WI38 (cell line): ENCODE results near the gene SERAC1.
"Not testable (repeated sequence)": the region's sequence is repeated elsewhere in the genome, so short reads cannot be mapped to it uniquely, and the experiment has no call there.

Experiments
- H3K4me3 ChIP-seq: 2 replicates; pipeline ENCODE4 v1.5.1; 2011; ENCODE audit warnings: low read depth, mild to moderate bottlenecking, control low read depth, low read length
- TF ChIP-seq, protein P1 (sequence below): IDR thresholded peaks from 2 replicates; pipeline ENCODE4 v1.5.1; 2012; ENCODE audit warnings: low read depth, mild to moderate bottlenecking, control low read depth, low read length

The SERAC1 gene

DNA sequence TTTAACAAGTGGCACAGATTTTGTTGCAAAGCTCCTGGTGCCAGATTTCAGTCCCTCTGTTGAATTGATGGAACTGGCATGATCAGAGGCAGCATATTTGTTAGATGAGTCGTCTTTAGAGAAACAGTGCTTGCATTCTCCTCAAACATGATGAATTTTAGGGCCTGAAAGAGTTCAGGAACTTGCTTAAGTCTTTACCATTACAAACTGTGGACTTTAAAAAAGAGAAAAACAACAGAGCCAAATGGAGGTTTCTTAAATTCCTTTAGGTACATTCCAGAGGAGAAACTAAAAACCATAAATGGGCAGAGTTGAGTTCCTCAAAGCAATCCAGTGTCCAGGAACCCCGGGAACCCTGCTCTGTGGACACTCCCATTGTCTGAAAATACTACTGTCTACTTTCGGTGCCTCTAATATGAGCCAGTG, 2.6 kb upstream of the SERAC1 start:
- TF ChIP-seq, protein P1, sequence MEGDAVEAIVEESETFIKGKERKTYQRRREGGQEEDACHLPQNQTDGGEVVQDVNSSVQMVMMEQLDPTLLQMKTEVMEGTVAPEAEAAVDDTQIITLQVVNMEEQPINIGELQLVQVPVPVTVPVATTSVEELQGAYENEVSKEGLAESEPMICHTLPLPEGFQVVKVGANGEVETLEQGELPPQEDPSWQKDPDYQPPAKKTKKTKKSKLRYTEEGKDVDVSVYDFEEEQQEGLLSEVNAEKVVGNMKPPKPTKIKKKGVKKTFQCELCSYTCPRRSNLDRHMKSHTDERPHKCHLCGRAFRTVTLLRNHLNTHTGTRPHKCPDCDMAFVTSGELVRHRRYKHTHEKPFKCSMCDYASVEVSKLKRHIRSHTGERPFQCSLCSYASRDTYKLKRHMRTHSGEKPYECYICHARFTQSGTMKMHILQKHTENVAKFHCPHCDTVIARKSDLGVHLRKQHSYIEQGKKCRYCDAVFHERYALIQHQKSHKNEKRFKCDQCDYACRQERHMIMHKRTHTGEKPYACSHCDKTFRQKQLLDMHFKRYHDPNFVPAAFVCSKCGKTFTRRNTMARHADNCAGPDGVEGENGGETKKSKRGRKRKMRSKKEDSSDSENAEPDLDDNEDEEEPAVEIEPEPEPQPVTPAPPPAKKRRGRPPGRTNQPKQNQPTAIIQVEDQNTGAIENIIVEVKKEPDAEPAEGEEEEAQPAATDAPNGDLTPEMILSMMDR, result no peak
- H3K4me3 ChIP-seq, result peak overlapping the region; percentile 29

DNA sequence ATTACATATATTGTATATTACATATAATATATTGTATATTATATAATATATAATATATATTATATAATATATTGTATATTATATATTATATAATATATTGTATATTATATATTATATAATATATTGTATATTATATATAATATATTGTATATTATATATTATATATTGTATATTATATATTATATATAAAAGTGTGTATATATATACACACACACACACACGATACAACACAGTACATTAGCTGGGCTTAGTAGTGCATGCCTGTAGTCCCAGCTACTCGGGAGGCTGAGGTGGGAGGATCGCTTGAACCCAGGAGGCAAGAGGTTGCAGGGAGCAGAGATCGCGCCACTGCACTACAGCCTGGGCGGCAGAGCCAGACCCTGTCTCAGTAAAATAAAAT, 1.6 kb upstream of the SERAC1 start:
- H3K4me3 ChIP-seq, result not testable (repeated sequence)

DNA sequence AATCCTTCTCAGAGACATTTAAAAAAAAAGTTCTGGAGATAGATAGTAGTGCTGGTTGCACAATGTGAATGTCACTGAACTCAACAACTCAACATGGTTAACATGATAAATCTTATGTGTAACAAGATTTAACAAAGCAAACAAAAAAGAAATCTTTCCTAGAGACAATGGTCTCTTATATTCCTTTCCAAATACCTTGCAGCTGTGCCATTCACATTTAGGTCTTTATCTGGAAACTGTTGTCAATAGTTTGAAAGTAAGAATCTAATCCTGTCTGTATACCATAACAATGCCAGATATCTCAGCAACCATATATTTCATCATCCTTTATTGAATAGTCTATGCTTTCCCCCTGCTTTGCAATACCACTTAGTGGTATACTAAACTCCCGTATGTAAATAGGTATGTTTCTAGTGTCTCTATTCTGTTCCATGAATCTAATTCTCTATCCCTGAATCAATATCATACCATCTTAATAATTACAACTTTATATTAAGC, 2.1 kb downstream of the SERAC1 start:
- no peak overlapping the region for H3K4me3 ChIP-seq
- TF ChIP-seq, protein P1, result no peak

DNA sequence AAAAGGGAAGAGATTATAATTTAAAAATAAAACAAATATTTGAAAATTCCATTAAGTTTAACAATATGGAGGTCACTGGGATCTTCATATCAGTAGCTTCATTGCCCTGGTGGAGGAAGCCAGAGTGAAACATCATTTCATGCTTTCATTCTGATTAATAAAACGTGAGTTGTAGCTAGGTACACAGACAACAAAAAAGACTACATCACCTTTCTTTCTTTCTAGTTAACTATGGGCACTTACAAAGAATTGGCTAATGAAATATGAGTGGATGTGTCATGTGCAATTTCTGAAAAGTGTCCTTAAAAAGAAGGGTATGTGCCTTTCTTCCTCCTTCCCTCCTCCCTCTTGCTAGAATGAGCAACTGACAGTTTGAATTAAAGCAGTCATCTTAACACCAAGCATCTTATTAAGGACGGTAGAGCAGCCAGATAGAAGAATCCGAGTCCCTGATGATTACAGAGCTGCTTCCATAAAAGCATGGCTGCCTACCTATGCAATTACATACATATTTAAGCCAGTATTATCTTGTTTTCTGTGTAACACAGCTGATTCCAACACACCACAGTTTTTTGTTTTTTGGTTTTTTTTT, 3.4 kb downstream of the SERAC1 start:
- TF ChIP-seq, protein P1, result no peak
- H3K4me3 ChIP-seq, result no peak overlapping the region

- TF ChIP-seq, protein P1, result no peak
- H3K4me3 ChIP-seq, result no peak overlapping the region
These were observed 6.4 kb downstream of the SERAC1 start for GRCh38 chr6:158161566-158162254.

DNA sequence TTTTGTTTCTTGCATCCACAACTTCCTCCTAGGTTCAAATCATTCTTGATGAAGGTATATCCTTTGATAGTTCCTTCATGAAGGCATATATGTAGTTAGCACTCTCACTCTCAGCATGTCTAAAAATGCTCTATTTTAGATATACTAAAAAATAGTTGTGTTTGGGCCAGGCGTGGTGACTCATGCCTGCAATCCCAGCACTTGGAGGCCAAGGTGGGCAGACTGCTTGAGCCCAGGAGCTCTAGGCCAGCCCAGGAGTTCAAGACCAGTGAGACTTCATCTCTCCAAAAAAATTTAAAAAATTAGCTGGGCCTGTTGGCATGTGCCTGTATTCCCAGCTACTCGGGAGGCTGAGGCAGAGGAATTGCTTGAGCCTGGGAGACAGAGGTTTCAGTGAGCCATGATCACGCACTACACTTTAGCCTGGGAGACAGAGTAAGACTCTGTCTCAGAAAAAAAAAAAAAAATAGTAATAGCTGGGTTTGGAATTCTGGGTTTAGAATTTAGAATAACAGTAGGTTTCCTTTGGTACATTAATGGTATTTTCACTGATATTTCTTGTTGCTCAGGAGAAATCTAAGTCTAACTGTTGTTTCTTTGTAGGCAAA, 7.0 kb downstream of the SERAC1 start:
- H3K4me3 ChIP-seq, result no peak overlapping the region
- TF ChIP-seq, protein P1, result no peak

GRCh38 chr6:158158748-158159147, 9.3 kb downstream of the SERAC1 start:
- TF ChIP-seq, protein P1, result no peak
- H3K4me3 ChIP-seq, result no peak overlapping the region
